GM12878 (cell line): ENCODE measurements around the gene SLC22A4. TPM values are rescaled to one million over a fixed set of nuclear protein-coding genes. Genes with fewer than 3 reads are reported as not detected.

Experiments used
- ATAC-seq: fragments of 200-7000 bp; cut with Tn5 transposase; 3 replicates; pipeline ENCODE4 v1.9.1; 2020; ENCODE audit warnings: mild to moderate bottlenecking, moderate library complexity
- BruUV-seq: library from RNA; stranded (reverse); fragments of 400-500 nt; replicated peaks from 2 replicates; lab custom pipeline; 2021; lab: Mats Ljungman, UMichigan
- CTCF ChIA-PET: fragments of 300-600 bp; sonication (Branson Sonifier 250); formaldehyde crosslinking; extraction: SDS; loops from one replicate; lab custom pipeline; 2021; ENCODE audit warnings: inconsistent platforms; lab: Yijun Ruan, JAX
- POLR2A ChIA-PET: fragments of 350-600 bp; formaldehyde crosslinking; extraction: SDS; loops from one replicate; lab custom pipeline; 2021; ENCODE audit warnings: inconsistent platforms; lab: Charles Lee
- RAD21 ChIA-PET: fragments of 300-600 bp; sonication (Branson Sonifier 250); formaldehyde crosslinking; loops from one replicate; lab custom pipeline; 2023; ENCODE audit warnings: antibody characterized with exemption; ENCODE audit not compliant: unreplicated experiment; lab: Charles Lee
- SMC1A ChIA-PET: fragments of 300-600 bp; sonication (Branson Sonifier 250); formaldehyde crosslinking; loops from one replicate; lab custom pipeline; 2023; ENCODE audit not compliant: unreplicated experiment, uncharacterized antibody; lab: Charles Lee
- DNase-seq: peaks from one replicate; pipeline ENCODE4 v3.0.0-alpha.2; 2011; ENCODE audit warnings: low read depth, low spot score
- FAIRE-seq: peaks from 3 replicates; lab custom pipeline; 2011; peaks lifted over from hg19 to GRCh38; lab: Jason Lieb, UNC
- H2AFZ ChIP-seq: 2 replicates; pipeline ENCODE4 v1.6.0; 2011; ENCODE audit warnings: low read depth, low read length, control low read depth; ENCODE audit not compliant: control insufficient read depth
- H3K27ac ChIP-seq: 2 replicates; pipeline ENCODE4 v1.5.1; 2011; ENCODE audit warnings: control low read depth; ENCODE audit not compliant: control insufficient read depth, insufficient read depth
- H3K27me3 ChIP-seq, 2 experiments: replicated peaks in 1 of 2; 2 replicates each; pipeline versions ENCODE4 v1.6.0 to v1.6.1; 2011; ENCODE audit warnings: low read length in 1 of 2; ENCODE audit not compliant: control insufficient read depth in 2 of 2, insufficient read depth in 2 of 2
- H3K36me3 ChIP-seq, 2 experiments: 2 replicates each; pipeline ENCODE4 v1.5.1; 2011; ENCODE audit warnings: low read length in 1 of 2; ENCODE audit not compliant: control insufficient read depth in 2 of 2, insufficient read depth in 2 of 2
- H3K4me1 ChIP-seq: 2 replicates; pipeline ENCODE4 v1.6.1; 2011; ENCODE audit warnings: mild to moderate bottlenecking, low read length, moderate library complexity, mixed read lengths; ENCODE audit not compliant: control insufficient read depth, insufficient read depth
- H3K4me2 ChIP-seq: 2 replicates; pipeline ENCODE4 v1.6.0; 2011; ENCODE audit warnings: control low read depth; ENCODE audit not compliant: control insufficient read depth, insufficient read depth
- H3K4me3 ChIP-seq: fragments of 200-600 bp; sonication (generic); 2 replicates; pipeline ENCODE4 v1.5.1; 2016
- H3K79me2 ChIP-seq: 2 replicates; pipeline ENCODE4 v1.6.0; 2011; ENCODE audit warnings: low read length; ENCODE audit not compliant: control insufficient read depth, insufficient read depth
- H3K9ac ChIP-seq: 2 replicates; pipeline ENCODE4 v1.8.0; 2011; ENCODE audit warnings: low read length, control low read depth, mixed read lengths; ENCODE audit not compliant: control insufficient read depth, insufficient read depth
- H3K9me3 ChIP-seq: replicated peaks from 3 replicates; pipeline ENCODE4 v1.5.1; 2011; ENCODE audit warnings: mild to moderate bottlenecking, low read length; ENCODE audit not compliant: control insufficient read depth, insufficient read depth
- H4K20me1 ChIP-seq: 2 replicates; pipeline ENCODE4 v1.6.0; 2011; ENCODE audit not compliant: control insufficient read depth, insufficient read depth
- ASH2L ChIP-seq: fragments of 300-600, 200-600 bp; sonication (generic); IDR thresholded peaks from 2 replicates; pipeline ENCODE4 v1.6.1; 2017; ENCODE audit warnings: low read depth, mild to moderate bottlenecking, borderline replicate concordance
- CHD2 ChIP-seq: IDR thresholded peaks from 2 replicates; pipeline ENCODE4 v1.6.1; 2011; ENCODE audit warnings: low read depth, low read length, improper control_type of control experiment, borderline replicate concordance
- CUX1 ChIP-seq: IDR thresholded peaks from 2 replicates; pipeline ENCODE4 v1.6.1; 2012; ENCODE audit warnings: improper control_type of control experiment, low read depth, low read length; ENCODE audit not compliant: insufficient replicate concordance
- DPF2 ChIP-seq: fragments of 450-650 bp; IDR thresholded peaks from 2 replicates; pipeline ENCODE4 v1.6.1; 2017; ENCODE audit warnings: mild to moderate bottlenecking
- ESRRA ChIP-seq: IDR thresholded peaks from 2 replicates; pipeline ENCODE4 v1.6.1; 2012; ENCODE audit warnings: mild to moderate bottlenecking, low read length, improper control_type of control experiment
- IRF3 ChIP-seq: fragments of 450-650 bp; IDR thresholded peaks from 2 replicates; pipeline ENCODE4 v1.6.1; 2014; ENCODE audit warnings: mild to moderate bottlenecking
- KLF5 ChIP-seq: fragments of 450-650 bp; IDR thresholded peaks from 2 replicates; pipeline ENCODE4 v1.6.1; 2014; ENCODE audit warnings: mild to moderate bottlenecking; ENCODE audit not compliant: partially characterized antibody
- POU2F2 ChIP-seq: IDR thresholded peaks from 3 replicates; pipeline ENCODE4 v1.6.1; 2011; ENCODE audit warnings: low read depth, mild to moderate bottlenecking, low read length, borderline replicate concordance
- RBBP5 ChIP-seq: fragments of 200-600 bp; sonication (generic); conservative IDR thresholded peaks from 2 replicates; pipeline ENCODE4 v1.6.1; 2016
- RUNX3 ChIP-seq: IDR thresholded peaks from 2 replicates; pipeline ENCODE4 v1.6.1; 2012; ENCODE audit warnings: low read length, inconsistent platforms
- SKIL ChIP-seq: fragments of 450-650 bp; IDR thresholded peaks from 2 replicates; pipeline ENCODE4 v1.6.1; 2017; ENCODE audit warnings: mild to moderate bottlenecking, low read depth, inconsistent platforms; ENCODE audit not compliant: poor library complexity, severe bottlenecking
- SMAD5 ChIP-seq: IDR thresholded peaks from 2 replicates; pipeline ENCODE4 v1.6.1; 2016; ENCODE audit warnings: antibody characterized with exemption, low read depth
- SPI1 ChIP-seq: IDR thresholded peaks from 2 replicates; pipeline ENCODE4 v1.6.1; 2011; ENCODE audit warnings: low read depth, mild to moderate bottlenecking, low read length, moderate library complexity, borderline replicate concordance; ENCODE audit not compliant: insufficient read depth
- ZNF217 ChIP-seq: fragments of 450-650 bp; IDR thresholded peaks from 2 replicates; pipeline ENCODE4 v1.6.1; 2017; ENCODE audit warnings: antibody characterized with exemption, mild to moderate bottlenecking
- WGBS: methylation state at CpG from one replicate; pipeline ENCODE4 v1.1.6; 2016; ENCODE audit warnings: low lambda C conversion rate; ENCODE audit not compliant: insufficient replicate concordance, insufficient coverage; ENCODE audit errors: missing lambda C conversion rate; 5-methylcytosine and 5-hydroxymethylcytosine counted together
- in situ Hi-C: fragments of 300-500 bp; cut with MboI; formaldehyde crosslinking; loops from 9 replicates; pipeline ENCODE4 v1.14.3; 2018; ENCODE audit warnings: mixed read lengths
- intact Hi-C: fragments of 100-400 bp; cut with micrococcal nuclease; formaldehyde crosslinking; loops from one replicate; pipeline ENCODE4 v1.14.2; 2022; ENCODE audit not compliant: unreplicated experiment
- polyA plus RNA-seq, 11 experiments: library from polyadenylated mRNA; depleted of rRNA in 4 of 11; unstranded in 6 of 11; stranded (reverse) in 5 of 11; fragments of >200 nt; fragmentation: Nextera tagmentation in 4 of 11; fragmentation: Illumina TruSeq in 1 of 11; extraction: Ambion mirVana in 4 of 11; extraction: Trizol in 1 of 11; gene quantifications; 1 replicate in 1 of 11; 2 replicates in 10 of 11; pipeline versions ENCODE4 v1.2.1 to v1.2.3, GENCODE V29; 2011 to 2016; ENCODE audit warnings: inconsistent platforms in 2 of 11, missing spikeins in 2 of 11, low read depth in 1 of 11
- total RNA-seq, 4 experiments: library from RNA; depleted of rRNA in 3 of 4; stranded (reverse); fragments of >200 nt in 3 of 4; fragmentation: Illumina TruSeq in 1 of 4; extraction: Trizol in 1 of 4; gene quantifications; 2 replicates each; pipeline versions ENCODE4 v1.2.1 to v1.2.3, GENCODE V29; 2013 to 2021
- TF ChIP-seq, protein P1 (sequence below): fragments of 450-650 bp; IDR thresholded peaks from 2 replicates; pipeline ENCODE4 v1.6.1; 2016; ENCODE audit warnings: mild to moderate bottlenecking

The SLC22A4 gene
- total and polyA plus RNA-seq, 10 of the 15 experiments (the other 5 are each of a cell fraction or from before 2014, with no cell fraction given) = 0.04 to 0.61 (median 0.10) TPM; not detected in 2

- ChIA-PET CTCF (interaction anchor here (1.0 to 11.6 kb wide), 5 partner anchors 10 to 70 kb away, joined by 3 to 117 read pairs (median 6); partner anchors contain the start of gene SLC22A4), SMC1A (interaction anchor here (1.2 to 2.7 kb wide), 3 partner anchors 9 to 22 kb away, joined by 6 to 18 read pairs (median 7); no protein-coding TSS in a partner anchor), POLR2A (interaction anchor here (1.0 to 3.7 kb wide), 3 partner anchors 8 to 34 kb away, joined by 3 to 18 read pairs (median 7); partner anchors contain the start of gene SLC22A4), RAD21 (interaction anchor here (1.3 to 4.8 kb wide), 3 partner anchors 9 to 34 kb away, joined by 4 to 35 read pairs (median 21); partner anchors contain the start of gene SLC22A4)
- FAIRE-seq (no peak), ATAC-seq (peak; percentile 10), DNase-seq (no peak)
- H3K79me2 ChIP-seq = no peaks in the 10 kb centered on the region
- no peak overlapping the region for H3K9ac ChIP-seq
- H3K27ac ChIP-seq = no peak overlapping the region
- no peaks in the 10 kb centered on the region for H3K36me3 ChIP-seq
- in situ Hi-C loops (no loop called here), intact Hi-C loops (no loop called here)
- no peak overlapping the region for H3K4me3 ChIP-seq
- TF ChIP-seq KLF5 (no peak), CHD2 (no peak), ZNF217 (no peak), ESRRA (no peak), CUX1 (no peak), DPF2 (0 out of 2 replicates have a peak, but pooled peaks have one; percentile 13), RUNX3 (no peak), POU2F2 (no peak), ASH2L (no peak), IRF3 (no peak), SPI1 (0 out of 2 replicates have a peak, but pooled peaks have one; percentile 44), SKIL (no peak), RBBP5 (no peak), SMAD5 (no peak)
- TF ChIP-seq, protein P1, sequence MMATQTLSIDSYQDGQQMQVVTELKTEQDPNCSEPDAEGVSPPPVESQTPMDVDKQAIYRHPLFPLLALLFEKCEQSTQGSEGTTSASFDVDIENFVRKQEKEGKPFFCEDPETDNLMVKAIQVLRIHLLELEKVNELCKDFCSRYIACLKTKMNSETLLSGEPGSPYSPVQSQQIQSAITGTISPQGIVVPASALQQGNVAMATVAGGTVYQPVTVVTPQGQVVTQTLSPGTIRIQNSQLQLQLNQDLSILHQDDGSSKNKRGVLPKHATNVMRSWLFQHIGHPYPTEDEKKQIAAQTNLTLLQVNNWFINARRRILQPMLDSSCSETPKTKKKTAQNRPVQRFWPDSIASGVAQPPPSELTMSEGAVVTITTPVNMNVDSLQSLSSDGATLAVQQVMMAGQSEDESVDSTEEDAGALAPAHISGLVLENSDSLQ = no peak
- no peaks in the 10 kb centered on the region for H4K20me1 ChIP-seq
- H3K27me3 ChIP-seq = peaks cover 2 to 7% of the 10 kb centered on the region in 2 experiments
- H3K4me2 ChIP-seq = peak overlapping the region; percentile 10; the same call in 1 of the 2 replicates
- no peaks in the 10 kb centered on the region for H3K9me3 ChIP-seq
- WGBS = 73% methylated on average over 6 of the region's 6 CpGs
- BruUV-seq = no TSS peak
- peaks cover 6% of the 10 kb centered on the region; the same call in 1 of the 2 replicates for H3K4me1 ChIP-seq
- no peak overlapping the region for H2AFZ ChIP-seq
These were observed 34.1 kb upstream of the SLC22A4 start for GRCh38 chr5:132260051-132260450.
